ENCODE results near the gene PRDM10.

Gene PRDM10

DNA sequence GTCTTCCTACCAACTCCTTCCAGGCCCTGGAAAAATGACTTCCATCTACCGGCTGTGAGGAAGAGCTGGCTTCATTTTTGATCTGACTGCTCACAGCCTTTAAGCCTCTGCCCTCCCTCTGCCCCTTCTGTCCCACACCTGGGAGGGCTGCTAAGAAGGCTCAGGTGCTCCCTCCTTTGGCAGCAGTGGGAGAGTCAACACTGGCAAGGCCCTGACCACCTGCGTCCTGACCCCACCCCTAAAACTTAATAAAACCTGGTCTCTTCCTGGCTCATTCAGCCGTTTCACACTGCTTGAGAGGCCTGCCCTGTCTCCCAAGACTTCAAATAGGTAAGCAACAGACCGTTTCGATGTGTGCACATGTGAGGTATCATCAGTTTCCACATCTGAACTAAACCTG, 55.2 kb downstream of the PRDM10 start:
- Mint-ChIP-seq H3K4me3 (no peak overlapping the region), H3K27ac (no peak overlapping the region), H3K27me3 (no peaks in the 10 kb centered on the region), H3K36me3 (peaks cover 6% of the 10 kb centered on the region), H3K4me1 (no peaks in the 10 kb centered on the region), H3K9me3 (no peaks in the 10 kb centered on the region)

- H3K27ac Mint-ChIP-seq, result no peak overlapping the region
- no peak overlapping the region for H3K4me3 Mint-ChIP-seq
- H3K4me1 Mint-ChIP-seq, result no peaks in the 10 kb centered on the region
- H3K27me3 Mint-ChIP-seq, result no peaks in the 10 kb centered on the region
- H3K36me3 Mint-ChIP-seq, result peaks cover 6% of the 10 kb centered on the region
- H3K9me3 Mint-ChIP-seq, result no peaks in the 10 kb centered on the region
Measured at GRCh38 chr11:129946965-129947364, 55.7 kb downstream of the PRDM10 start.

DNA sequence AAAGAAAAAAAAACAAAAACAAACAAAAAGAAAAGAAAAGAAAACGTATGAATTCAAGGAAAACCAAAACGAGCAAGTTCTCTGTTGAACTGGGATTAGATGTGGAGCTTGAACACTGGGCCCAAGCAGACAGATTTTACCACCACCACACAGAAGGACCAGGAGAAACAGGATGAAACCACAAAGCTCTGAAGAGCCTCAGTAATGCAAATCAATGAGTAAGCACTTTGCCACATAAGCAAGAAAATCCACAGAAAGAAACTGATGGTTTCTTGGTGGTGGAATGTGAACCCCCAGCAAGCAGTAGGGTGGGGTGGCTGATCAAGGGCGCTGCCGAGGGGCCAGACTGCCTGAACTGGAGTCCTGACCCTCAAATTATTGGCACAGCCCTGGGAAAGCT, 56.4 kb downstream of the PRDM10 start:
- Mint-ChIP-seq H3K27me3 (no peaks in the 10 kb centered on the region), H3K36me3 (peaks cover 6% of the 10 kb centered on the region), H3K4me1 (no peaks in the 10 kb centered on the region), H3K27ac (no peak overlapping the region), H3K4me3 (no peak overlapping the region), H3K9me3 (no peaks in the 10 kb centered on the region)

DNA sequence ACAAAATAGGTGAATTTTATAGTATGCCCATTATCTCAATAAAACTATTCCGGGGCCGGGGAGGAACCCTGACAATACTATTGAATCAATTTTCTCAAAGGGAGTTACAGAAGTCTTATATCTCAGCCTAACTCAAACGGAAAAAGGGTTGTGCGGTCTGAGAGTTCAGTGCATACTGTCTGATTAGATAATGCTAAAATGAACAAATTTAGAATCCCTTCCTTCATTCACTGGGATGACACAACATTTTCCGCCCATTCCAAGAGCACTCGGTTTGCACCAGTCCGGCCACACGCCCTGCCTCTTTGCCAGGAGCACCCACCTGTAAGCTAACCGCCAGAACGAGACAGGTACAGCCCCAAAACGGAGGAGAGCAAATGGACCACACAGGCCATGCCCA, 57.3 kb downstream of the PRDM10 start:
- Mint-ChIP-seq H3K27ac (no peak overlapping the region), H3K9me3 (no peaks in the 10 kb centered on the region), H3K4me3 (no peak overlapping the region), H3K4me1 (no peaks in the 10 kb centered on the region), H3K36me3 (peaks cover 9% of the 10 kb centered on the region), H3K27me3 (no peaks in the 10 kb centered on the region)

DNA sequence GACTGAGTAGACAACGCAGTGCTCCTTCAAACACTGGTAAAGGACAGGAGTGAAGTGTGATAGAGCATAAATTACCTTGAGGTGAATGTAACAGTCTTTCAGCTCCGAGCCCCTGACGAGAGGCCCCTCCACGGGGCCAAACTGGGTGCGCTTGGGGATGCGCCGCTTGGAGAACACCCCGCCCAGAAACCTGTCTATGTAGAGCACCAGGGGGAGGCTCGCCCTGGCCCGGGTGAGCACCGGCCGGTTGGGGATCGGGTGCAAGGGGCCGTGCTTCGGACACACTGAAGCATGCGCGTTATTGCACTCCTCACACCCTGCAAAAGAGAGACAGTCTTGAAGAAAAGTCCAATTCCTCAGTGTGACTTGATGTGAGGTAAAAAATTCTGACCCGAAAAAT, 57.9 kb downstream of the PRDM10 start:
- no peak overlapping the region for H3K4me3 Mint-ChIP-seq
- H3K4me1 Mint-ChIP-seq, result no peaks in the 10 kb centered on the region

DNA sequence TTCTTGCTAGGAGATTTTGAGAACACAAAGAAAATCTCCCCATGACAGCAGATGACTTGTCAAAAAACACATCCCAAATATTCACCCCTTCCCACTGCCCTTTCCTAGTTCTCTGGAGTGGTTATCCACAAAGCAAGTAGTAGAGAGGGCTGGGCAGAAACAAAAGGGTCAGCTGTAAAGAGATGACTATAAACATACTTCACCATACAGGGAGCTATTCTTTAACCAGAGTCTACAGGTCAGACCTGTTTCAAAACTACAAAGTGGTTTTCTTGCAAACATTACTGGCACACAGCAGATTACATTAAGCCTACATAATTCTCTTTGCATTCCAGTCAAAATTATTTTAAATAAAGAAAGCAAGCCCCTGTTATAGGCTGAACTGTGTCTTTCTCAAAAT, 59.6 kb downstream of the PRDM10 start:
- no peak overlapping the region for H3K27ac Mint-ChIP-seq

More for the DNA sequence above, 57.9 kb downstream of the PRDM10 start:
- Mint-ChIP-seq H3K27me3 (no peaks in the 10 kb centered on the region), H3K27ac (no peak overlapping the region), H3K36me3 (peaks cover 9% of the 10 kb centered on the region), H3K9me3 (no peaks in the 10 kb centered on the region)

GRCh38 chr11:129939510-129939909, 63.1 kb downstream of the PRDM10 start:
- no peaks in the 10 kb centered on the region for H3K9me3 Mint-ChIP-seq
- H3K4me3 Mint-ChIP-seq, result no peak overlapping the region
- no peaks in the 10 kb centered on the region for H3K27me3 Mint-ChIP-seq
- H3K36me3 Mint-ChIP-seq, result peaks cover 9% of the 10 kb centered on the region
- H3K27ac Mint-ChIP-seq, result no peak overlapping the region
- no peaks in the 10 kb centered on the region for H3K4me1 Mint-ChIP-seq

More for the DNA sequence above, 59.6 kb downstream of the PRDM10 start:
- H3K9me3 Mint-ChIP-seq, result no peaks in the 10 kb centered on the region
- H3K27me3 Mint-ChIP-seq, result no peaks in the 10 kb centered on the region
- H3K4me3 Mint-ChIP-seq, result no peak overlapping the region
- peaks cover 9% of the 10 kb centered on the region for H3K36me3 Mint-ChIP-seq
- H3K4me1 Mint-ChIP-seq, result no peaks in the 10 kb centered on the region

DNA sequence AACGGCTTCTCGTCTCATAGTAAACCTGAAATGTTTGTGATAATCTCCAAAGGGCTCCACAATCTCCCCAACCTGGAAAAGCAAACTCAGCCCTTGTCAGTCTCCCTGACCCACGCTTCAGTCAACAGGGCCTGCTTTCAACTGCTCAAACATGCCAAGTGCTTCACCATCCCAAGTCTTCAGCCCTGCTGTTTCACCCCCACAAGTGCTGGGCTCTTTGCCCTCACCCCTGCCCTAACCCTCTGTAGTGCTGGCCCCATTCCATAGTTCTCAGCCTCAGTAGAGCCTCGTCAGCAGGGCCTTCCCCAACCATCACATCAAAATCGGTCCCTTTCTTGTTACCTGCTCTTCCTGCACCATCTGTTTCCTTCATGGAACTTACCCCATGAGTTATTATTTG, 63.9 kb downstream of the PRDM10 start:
- H3K27me3 Mint-ChIP-seq, result no peaks in the 10 kb centered on the region
- no peak overlapping the region for H3K4me3 Mint-ChIP-seq
- H3K9me3 Mint-ChIP-seq, result no peaks in the 10 kb centered on the region
- H3K4me1 Mint-ChIP-seq, result no peaks in the 10 kb centered on the region
- H3K27ac Mint-ChIP-seq, result no peak overlapping the region
- H3K36me3 Mint-ChIP-seq, result peaks cover 11% of the 10 kb centered on the region

DNA sequence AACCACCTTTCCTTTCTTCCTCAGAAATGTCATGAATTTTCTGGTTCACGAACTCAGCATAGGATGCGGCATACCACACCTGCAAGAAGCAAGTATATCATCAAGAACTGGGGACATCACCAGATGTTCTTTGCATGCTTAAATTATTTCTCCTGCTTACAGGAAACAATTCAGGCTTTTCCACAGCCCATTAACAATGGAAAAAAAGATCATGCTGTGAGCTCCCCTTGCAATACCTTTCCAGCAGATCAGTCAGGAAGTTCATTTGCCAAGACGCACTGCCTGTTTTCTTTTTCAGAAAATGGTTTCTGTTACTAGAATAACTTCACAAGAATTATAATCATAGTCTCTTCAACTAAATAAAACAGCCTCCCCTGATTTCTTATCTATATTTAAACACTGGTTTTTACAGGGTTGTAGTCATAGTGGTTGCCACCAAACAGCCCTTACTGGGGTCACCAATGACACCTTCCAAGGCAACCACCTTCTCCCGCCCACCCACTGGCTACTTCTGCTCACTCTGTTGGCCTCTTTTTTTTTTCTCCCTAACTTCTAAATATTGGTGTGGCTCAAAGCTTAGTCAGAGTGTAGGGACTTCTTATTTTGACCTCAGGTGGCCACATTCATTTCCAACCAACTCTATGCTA, 64.9 kb downstream of the PRDM10 start:
- Mint-ChIP-seq H3K27me3 (no peaks in the 10 kb centered on the region), H3K9me3 (no peaks in the 10 kb centered on the region), H3K27ac (no peak overlapping the region), H3K4me3 (no peak overlapping the region), H3K36me3 (peaks cover 9% of the 10 kb centered on the region), H3K4me1 (no peaks in the 10 kb centered on the region)

GRCh38 chr11:129935723-129936122, 66.9 kb downstream of the PRDM10 start:
- no peaks in the 10 kb centered on the region for H3K9me3 Mint-ChIP-seq
- peaks cover 17% of the 10 kb centered on the region for H3K36me3 Mint-ChIP-seq
- H3K4me1 Mint-ChIP-seq, result no peaks in the 10 kb centered on the region
- no peak overlapping the region for H3K4me3 Mint-ChIP-seq
- H3K27ac Mint-ChIP-seq, result no peak overlapping the region
- no peaks in the 10 kb centered on the region for H3K27me3 Mint-ChIP-seq

- no peaks in the 10 kb centered on the region for H3K27me3 Mint-ChIP-seq
- peaks cover 21% of the 10 kb centered on the region for H3K36me3 Mint-ChIP-seq
- no peaks in the 10 kb centered on the region for H3K4me1 Mint-ChIP-seq
- no peak overlapping the region for H3K27ac Mint-ChIP-seq
- no peak overlapping the region for H3K4me3 Mint-ChIP-seq
- H3K9me3 Mint-ChIP-seq, result no peaks in the 10 kb centered on the region
Measured at GRCh38 chr11:129933891-129934290, 68.7 kb downstream of the PRDM10 start.

DNA sequence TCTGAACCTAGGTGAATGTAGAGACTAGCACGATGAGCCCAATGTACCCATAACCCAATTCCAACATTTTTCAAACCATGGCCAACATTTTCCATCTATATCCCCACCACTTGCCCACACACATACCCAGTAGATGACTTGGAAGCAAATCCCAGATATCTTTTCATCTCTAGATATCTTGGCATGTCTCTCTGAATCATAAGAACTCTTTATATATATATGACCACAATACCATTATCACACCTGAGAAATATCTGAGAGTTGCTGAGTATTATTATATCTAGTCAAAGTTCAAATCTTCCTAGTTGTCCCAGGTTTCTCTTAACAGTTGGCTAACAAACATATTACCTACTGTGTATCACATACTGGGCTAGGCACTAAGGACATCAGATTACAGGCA, 69.4 kb downstream of the PRDM10 start:
- no peaks in the 10 kb centered on the region for H3K9me3 Mint-ChIP-seq
- no peak overlapping the region for H3K27ac Mint-ChIP-seq
- H3K27me3 Mint-ChIP-seq, result no peaks in the 10 kb centered on the region
- peaks cover 23% of the 10 kb centered on the region for H3K36me3 Mint-ChIP-seq
- H3K4me3 Mint-ChIP-seq, result no peak overlapping the region
- no peaks in the 10 kb centered on the region for H3K4me1 Mint-ChIP-seq

DNA sequence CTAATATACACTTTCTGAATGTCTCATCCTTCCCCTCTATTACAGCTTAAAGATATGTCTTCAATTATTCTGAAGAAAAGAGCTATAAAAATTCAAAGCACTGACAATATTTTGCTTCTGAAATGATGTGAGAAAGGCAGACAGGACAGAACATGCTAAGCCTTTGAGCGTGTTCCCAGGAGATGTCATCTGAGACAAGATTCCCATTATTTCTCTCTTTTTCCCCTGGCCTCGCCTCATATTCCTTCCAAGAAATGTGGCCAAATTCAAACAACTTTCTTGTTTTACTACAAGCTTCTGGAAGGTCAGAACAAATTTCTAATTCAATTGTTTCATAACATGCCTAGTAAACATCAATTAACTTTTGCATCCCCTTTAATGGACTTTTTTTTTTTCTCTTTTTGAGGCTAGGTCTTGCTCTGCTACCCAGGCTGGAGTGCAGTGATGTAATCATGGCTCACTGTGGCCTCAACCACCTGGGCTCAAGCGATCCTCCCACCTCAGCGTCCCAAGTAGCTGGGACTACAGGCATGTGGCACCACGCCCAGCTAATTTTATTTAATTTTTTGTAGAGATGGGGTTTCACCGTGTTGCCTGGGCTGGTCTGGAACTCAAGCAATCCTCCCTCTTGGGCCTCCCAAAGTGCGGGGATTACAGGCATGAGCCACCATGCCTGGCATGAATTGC, 70.1 kb downstream of the PRDM10 start:
- no peak overlapping the region for H3K27ac Mint-ChIP-seq
- no peak overlapping the region for H3K4me3 Mint-ChIP-seq
- H3K36me3 Mint-ChIP-seq, result peaks cover 23% of the 10 kb centered on the region
- H3K27me3 Mint-ChIP-seq, result no peaks in the 10 kb centered on the region
- no peaks in the 10 kb centered on the region for H3K9me3 Mint-ChIP-seq
- no peaks in the 10 kb centered on the region for H3K4me1 Mint-ChIP-seq

GRCh38 chr11:129930743-129931142, 71.9 kb downstream of the PRDM10 start:
- H3K36me3 Mint-ChIP-seq, result peaks cover 21% of the 10 kb centered on the region
- no peaks in the 10 kb centered on the region for H3K9me3 Mint-ChIP-seq
- no peak overlapping the region for H3K27ac Mint-ChIP-seq
- no peak overlapping the region for H3K4me3 Mint-ChIP-seq
- H3K4me1 Mint-ChIP-seq, result no peaks in the 10 kb centered on the region
- H3K27me3 Mint-ChIP-seq, result no peaks in the 10 kb centered on the region

- Mint-ChIP-seq H3K4me3 (no peak overlapping the region), H3K27ac (no peak overlapping the region), H3K27me3 (no peaks in the 10 kb centered on the region), H3K36me3 (peaks cover 21% of the 10 kb centered on the region), H3K9me3 (no peaks in the 10 kb centered on the region), H3K4me1 (no peaks in the 10 kb centered on the region)
Measured at GRCh38 chr11:129930296-129930695, 72.3 kb downstream of the PRDM10 start.

GRCh38 chr11:129929721-129930120, 72.9 kb downstream of the PRDM10 start:
- peaks cover 21% of the 10 kb centered on the region for H3K36me3 Mint-ChIP-seq
- no peak overlapping the region for H3K27ac Mint-ChIP-seq
- H3K9me3 Mint-ChIP-seq, result no peaks in the 10 kb centered on the region
- no peaks in the 10 kb centered on the region for H3K27me3 Mint-ChIP-seq
- H3K4me3 Mint-ChIP-seq, result no peak overlapping the region
- H3K4me1 Mint-ChIP-seq, result no peaks in the 10 kb centered on the region

Measured in activated naive CD4-positive, alpha-beta T cell treated with anti-CD3 and anti-CD28 coated beads, Interleukin-2, amount 50 U/mL, for 24 hours (primary cell).